Adrenal gland (tissue), 5 donors: ENCODE results near the gene ATOH7.

Source experiments
- CTCF ChIP-seq, 6 experiments: fragments of 450-650 bp in 4 of 6; fragments of 200-600 bp in 2 of 6; sonication (generic) in 1 of 6; IDR thresholded peaks; 1 replicate in 5 of 6; 2 replicates in 1 of 6; pipeline versions ENCODE4 v1.5.1 to v1.8.0; 2016 to 2021; ENCODE audit warnings: antibody characterized with exemption in 6 of 6, mild to moderate bottlenecking in 2 of 6, moderate library complexity in 1 of 6
- POLR2A ChIP-seq, 2 donors: fragments of 450-650 bp; IDR thresholded peaks; one replicate each; pipeline ENCODE4 v1.6.1; 2017; ENCODE audit warnings: antibody characterized with exemption in 2 of 2, mild to moderate bottlenecking in 2 of 2, moderate library complexity in 1 of 2
- donor health status: DM: no; HTN: no; CAD: no.

GRCh38 chr10:68275600-68276126 lies 43.8 kb upstream of the ATOH7 start:
- TF ChIP-seq CTCF (IDR thresholded peaks at IDR 0.05): no peak
- no peak for TF ChIP-seq POLR2A (IDR thresholded peaks at IDR 0.05)
